ENCODE data around the gene IL4R.
A peak's percentile ranks its signal among the peaks of the same experiment; 100 is the strongest.

DNA sequence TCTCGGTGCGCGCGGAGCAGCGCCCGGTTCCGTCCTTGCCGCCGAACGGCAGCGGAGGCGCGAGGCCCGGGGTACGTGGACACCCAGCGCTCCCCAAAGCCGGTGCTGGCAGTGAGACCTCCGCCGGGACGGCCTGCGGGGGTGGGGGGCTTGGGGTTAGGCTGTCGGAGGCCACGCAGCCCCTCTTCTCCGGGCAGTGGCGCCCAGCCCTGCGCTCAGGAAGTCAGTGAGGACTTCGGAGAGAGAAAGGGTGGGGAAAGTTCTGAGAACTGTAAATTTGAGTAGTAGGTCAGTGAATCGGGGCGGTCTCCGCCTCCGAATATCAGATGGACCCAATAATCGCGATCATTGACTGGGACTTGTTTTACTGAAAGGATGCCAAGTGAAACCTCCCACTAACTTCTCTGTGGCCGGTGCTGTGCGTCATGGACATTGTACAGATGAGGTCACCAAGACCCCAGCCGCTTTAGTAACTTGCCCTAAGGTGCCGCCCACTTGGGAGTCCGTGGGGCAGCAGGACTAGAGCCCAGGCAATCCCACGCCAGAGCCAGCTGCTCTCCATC lies 468 bp downstream of the IL4R start:
- TF ChIP-seq, protein P1, sequence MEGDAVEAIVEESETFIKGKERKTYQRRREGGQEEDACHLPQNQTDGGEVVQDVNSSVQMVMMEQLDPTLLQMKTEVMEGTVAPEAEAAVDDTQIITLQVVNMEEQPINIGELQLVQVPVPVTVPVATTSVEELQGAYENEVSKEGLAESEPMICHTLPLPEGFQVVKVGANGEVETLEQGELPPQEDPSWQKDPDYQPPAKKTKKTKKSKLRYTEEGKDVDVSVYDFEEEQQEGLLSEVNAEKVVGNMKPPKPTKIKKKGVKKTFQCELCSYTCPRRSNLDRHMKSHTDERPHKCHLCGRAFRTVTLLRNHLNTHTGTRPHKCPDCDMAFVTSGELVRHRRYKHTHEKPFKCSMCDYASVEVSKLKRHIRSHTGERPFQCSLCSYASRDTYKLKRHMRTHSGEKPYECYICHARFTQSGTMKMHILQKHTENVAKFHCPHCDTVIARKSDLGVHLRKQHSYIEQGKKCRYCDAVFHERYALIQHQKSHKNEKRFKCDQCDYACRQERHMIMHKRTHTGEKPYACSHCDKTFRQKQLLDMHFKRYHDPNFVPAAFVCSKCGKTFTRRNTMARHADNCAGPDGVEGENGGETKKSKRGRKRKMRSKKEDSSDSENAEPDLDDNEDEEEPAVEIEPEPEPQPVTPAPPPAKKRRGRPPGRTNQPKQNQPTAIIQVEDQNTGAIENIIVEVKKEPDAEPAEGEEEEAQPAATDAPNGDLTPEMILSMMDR (IDR thresholded peaks at IDR 0.05), result no peak
- TF ChIP-seq POLR2A (IDR thresholded peaks at IDR 0.05), result peak; percentile 3
